DOHH2 (cell line): ENCODE measurements around the gene CFAP46.

ENCODE experiments used
- H3F3A ChIP-seq: fragments of 200-600 bp; sonication (generic), shearing (Covaris generic); 2 replicates; pipeline ENCODE4 v1.6.0; 2016; ENCODE audit warnings: antibody characterized with exemption, mild to moderate bottlenecking; ENCODE audit not compliant: control insufficient read depth, insufficient read depth
- H3K27ac ChIP-seq: fragments of 200-600 bp; sonication (generic); 2 replicates; pipeline ENCODE4 v1.5.1; 2014; ENCODE audit warnings: low read depth, mild to moderate bottlenecking, low read length, moderate library complexity
- H3K27me3 ChIP-seq: fragments of 200-600 bp; sonication (generic); 2 replicates; pipeline ENCODE4 v1.6.1; 2014; ENCODE audit warnings: mild to moderate bottlenecking, low read length, mixed read lengths; ENCODE audit not compliant: control insufficient read depth
- H3K36me3 ChIP-seq: fragments of 200-600 bp; sonication (generic); 2 replicates; pipeline ENCODE4 v1.6.1; 2014; ENCODE audit warnings: mild to moderate bottlenecking, low read length, moderate library complexity, mixed read lengths; ENCODE audit not compliant: control insufficient read depth
- H3K4me1 ChIP-seq: fragments of 200-600 bp; sonication (generic); 2 replicates; pipeline ENCODE4 v1.6.1; 2014; ENCODE audit warnings: mild to moderate bottlenecking, low read length, mixed read lengths; ENCODE audit not compliant: control insufficient read depth
- H3K4me2 ChIP-seq: fragments of 200-600 bp; sonication (generic); 2 replicates; pipeline ENCODE4 v1.6.0; 2014; ENCODE audit warnings: mild to moderate bottlenecking, low read length, moderate library complexity
- H3K4me3 ChIP-seq: fragments of 200-600 bp; sonication (generic); 2 replicates; pipeline ENCODE4 v1.5.1; 2014; ENCODE audit warnings: mild to moderate bottlenecking, low read length, mixed read lengths
- H3K79me2 ChIP-seq: fragments of 200-600 bp; sonication (generic); 2 replicates; pipeline ENCODE4 v1.6.1; 2014; ENCODE audit warnings: mild to moderate bottlenecking, low read length, mixed read lengths; ENCODE audit not compliant: control insufficient read depth
- H3K9me2 ChIP-seq: fragments of 200-600 bp; sonication (generic); replicated peaks from 2 replicates; pipeline ENCODE4 v1.6.1; 2014; ENCODE audit warnings: mild to moderate bottlenecking, low read length, mixed read lengths; ENCODE audit not compliant: control insufficient read depth
- H3K9me3 ChIP-seq: fragments of 200-600 bp; sonication (generic); 2 replicates; pipeline ENCODE4 v1.6.1; 2014; ENCODE audit warnings: antibody characterized with exemption, low read length, mixed read lengths; ENCODE audit not compliant: control insufficient read depth, insufficient read depth
- H4K20me1 ChIP-seq: fragments of 200-600 bp; sonication (generic); 2 replicates; pipeline ENCODE4 v1.6.0; 2014; ENCODE audit warnings: low read depth, mild to moderate bottlenecking, antibody characterized with exemption, low read length, moderate library complexity; ENCODE audit not compliant: control insufficient read depth, insufficient read depth
- CTCF ChIP-seq: fragments of 200-600 bp; sonication (generic); IDR thresholded peaks from one replicate; pipeline ENCODE4 v1.5.1; 2014; ENCODE audit warnings: antibody characterized with exemption, mild to moderate bottlenecking, low read depth, low read length; ENCODE audit not compliant: poor library complexity, severe bottlenecking
- EZH2phosphoT487 ChIP-seq: fragments of 200-600 bp; sonication (generic); IDR thresholded peaks from 2 replicates; pipeline ENCODE4 v1.6.1; 2017; ENCODE audit warnings: borderline replicate concordance, mild to moderate bottlenecking, antibody characterized with exemption, low read length, moderate library complexity, mixed read lengths

Gene CFAP46

DNA sequence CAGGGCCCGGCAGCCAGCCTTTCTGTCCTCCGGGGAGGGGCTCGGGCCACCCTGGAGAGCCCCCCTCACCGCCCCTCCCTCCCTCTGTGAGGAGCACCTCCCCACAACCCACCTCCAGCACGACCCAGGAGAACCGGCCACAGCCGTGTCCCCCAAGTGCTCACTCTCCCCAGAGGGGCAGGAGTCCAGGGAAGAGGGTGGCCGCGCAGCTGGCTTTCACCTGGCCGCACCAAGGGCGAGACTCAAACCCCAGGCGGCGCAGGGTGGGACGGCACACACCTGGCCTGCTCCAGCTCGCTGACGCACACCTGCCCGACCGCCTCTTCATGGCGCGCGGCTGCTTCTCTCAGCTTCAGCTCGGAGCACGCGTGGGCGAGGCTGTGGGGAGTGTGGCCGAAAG is 73.4 kb downstream of the CFAP46 start:
- no peaks in the 10 kb centered on the region for H3K9me3 ChIP-seq
- H3K9me2 ChIP-seq, result no peaks in the 10 kb centered on the region
- no peaks in the 10 kb centered on the region for H3K4me1 ChIP-seq
- no peak overlapping the region for H3K4me3 ChIP-seq
- no peak overlapping the region for H3K27ac ChIP-seq
- H3K79me2 ChIP-seq, result no peaks in the 10 kb centered on the region
- H3F3A ChIP-seq, result no peaks in the 10 kb centered on the region
- no peaks in the 10 kb centered on the region for H4K20me1 ChIP-seq
- H3K36me3 ChIP-seq, result no peaks in the 10 kb centered on the region
- no peak overlapping the region for H3K4me2 ChIP-seq
- H3K27me3 ChIP-seq, result no peaks in the 10 kb centered on the region
- TF ChIP-seq CTCF (no peak), EZH2phosphoT487 (no peak)

- H3K79me2 ChIP-seq, result no peaks in the 10 kb centered on the region
- H3K9me3 ChIP-seq, result no peaks in the 10 kb centered on the region
- no peak overlapping the region for H3K4me2 ChIP-seq
- H3K4me3 ChIP-seq, result no peak overlapping the region
- no peaks in the 10 kb centered on the region for H3K27me3 ChIP-seq
- H3F3A ChIP-seq, result no peaks in the 10 kb centered on the region
- no peaks in the 10 kb centered on the region for H3K9me2 ChIP-seq
- no peak for TF ChIP-seq EZH2phosphoT487
- TF ChIP-seq CTCF, result no peak
- H3K36me3 ChIP-seq, result no peaks in the 10 kb centered on the region
- no peaks in the 10 kb centered on the region for H3K4me1 ChIP-seq
- no peaks in the 10 kb centered on the region for H4K20me1 ChIP-seq
- H3K27ac ChIP-seq, result no peak overlapping the region
Measured at GRCh38 chr10:132867801-132868644, 74.3 kb downstream of the CFAP46 start.

DNA sequence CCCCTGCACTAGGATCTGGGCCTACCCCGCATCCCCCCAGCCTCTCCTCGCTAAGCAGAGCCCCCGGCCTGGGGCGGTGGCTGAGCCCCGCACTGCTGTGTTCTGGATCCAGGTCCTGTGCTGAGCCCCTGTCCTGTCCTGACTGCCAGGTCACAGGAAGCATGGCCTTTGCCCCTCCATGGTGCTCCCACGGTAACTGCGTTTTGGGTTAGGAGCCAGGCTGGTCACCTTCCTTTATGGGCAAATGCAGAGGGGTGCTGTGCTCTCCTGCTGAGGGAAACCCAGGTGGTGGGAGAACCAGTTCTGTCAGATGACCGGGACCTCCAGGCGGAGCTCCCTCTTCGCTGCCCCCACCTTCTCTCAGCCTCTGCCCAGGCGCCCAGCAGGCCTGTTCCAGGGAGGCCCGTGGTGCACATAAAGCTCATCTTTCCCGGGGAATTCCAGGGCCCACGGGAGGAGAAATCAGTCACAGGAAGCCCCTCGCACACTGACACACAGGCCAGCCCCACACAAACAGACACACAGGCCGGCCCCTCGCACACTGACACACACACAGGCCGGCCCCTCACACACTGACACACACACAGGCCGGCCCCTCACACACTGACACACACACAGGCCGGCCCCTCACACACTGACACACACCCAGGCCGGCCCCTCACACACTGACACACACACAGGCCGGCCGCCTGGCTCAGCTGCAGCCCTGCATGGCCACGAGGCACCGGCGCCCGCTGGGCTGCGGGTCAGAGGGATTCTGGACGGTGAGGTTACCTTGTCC is 75.6 kb downstream of the CFAP46 start:
- Histone ChIP-seq H3K36me3 (no peaks in the 10 kb centered on the region), H3K4me2 (no peak overlapping the region), H4K20me1 (no peaks in the 10 kb centered on the region), H3K9me2 (no peaks in the 10 kb centered on the region), H3F3A (no peaks in the 10 kb centered on the region), H3K27ac (no peak overlapping the region), H3K4me1 (no peaks in the 10 kb centered on the region), H3K4me3 (no peak overlapping the region), H3K9me3 (no peaks in the 10 kb centered on the region), H3K27me3 (no peaks in the 10 kb centered on the region), H3K79me2 (no peaks in the 10 kb centered on the region)
- TF ChIP-seq CTCF (no peak), EZH2phosphoT487 (no peak)
